Measurements from ENCODE around the gene C14orf180.

Gene C14orf180

DNA sequence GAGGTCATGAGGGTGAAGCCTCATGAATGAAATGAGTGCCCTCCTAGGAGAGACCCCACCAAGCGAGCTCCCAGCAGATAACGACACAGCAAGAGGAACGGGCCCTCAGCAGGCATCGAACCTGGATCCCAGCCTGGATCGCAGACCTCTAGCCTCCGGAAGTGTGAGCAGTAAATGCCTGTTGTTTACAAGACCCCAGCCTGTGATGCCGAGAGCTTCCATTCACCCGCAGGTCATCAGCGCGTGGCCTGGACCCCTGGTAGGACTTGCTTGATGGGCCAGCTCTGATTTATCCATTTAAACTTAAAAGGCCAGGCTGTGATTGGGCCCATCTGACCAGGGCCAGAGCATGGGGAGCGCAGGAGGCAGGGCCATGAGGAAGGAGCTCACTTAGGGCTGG, 18.0 kb downstream of the C14orf180 start:
- DNase-seq, result peak in 3 of 42 donors; percentile 1 to 12 (median 10)
- intact Hi-C loops (cut with DNase I), result no loop called here

DNA sequence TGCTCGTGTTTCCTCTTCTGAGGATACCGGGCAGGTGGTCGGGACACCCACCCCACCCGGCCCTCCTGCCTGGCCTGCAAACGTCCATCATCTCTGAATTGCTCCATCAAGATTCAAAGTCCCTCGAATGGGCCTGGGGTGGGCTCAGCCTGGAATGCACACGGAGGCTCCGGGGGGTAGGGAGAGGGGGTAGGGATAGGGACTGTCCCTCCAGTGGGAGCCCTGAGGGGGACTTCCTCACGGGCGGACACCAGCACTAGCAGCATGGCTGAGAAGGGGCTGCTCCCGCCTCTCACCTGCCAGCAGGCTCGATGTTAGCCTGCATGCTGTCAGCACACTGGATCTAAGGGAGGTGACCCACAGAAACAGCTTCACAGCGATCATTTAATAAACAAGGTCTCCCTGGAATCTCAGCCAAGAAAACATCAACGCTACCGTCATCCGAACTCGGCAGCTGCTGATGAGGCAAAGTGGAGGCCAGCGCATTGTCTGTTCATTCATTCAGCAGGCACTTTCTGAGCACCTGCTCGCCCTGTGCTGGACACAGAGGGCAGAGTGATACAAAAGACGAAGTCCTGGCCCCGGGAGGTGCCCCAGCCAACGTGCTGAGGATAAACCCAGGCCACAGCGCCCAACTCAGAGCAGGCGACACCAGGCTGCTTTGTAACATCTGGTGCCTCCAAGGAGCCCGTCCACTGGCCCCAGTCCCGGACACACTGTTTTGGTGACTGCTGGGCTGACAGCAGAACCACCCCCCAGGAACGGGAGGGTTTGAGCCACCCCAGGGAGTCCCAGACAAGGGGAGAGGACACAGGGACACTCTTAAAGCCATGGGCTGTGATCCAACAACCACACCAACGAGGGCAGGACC, 18.7 kb downstream of the C14orf180 start:
- intact Hi-C loops (cut with DNase I), result no loop called here
- peak in 11 of 42 donors; percentile 16 to 61 (median 31) for DNase-seq

DNA sequence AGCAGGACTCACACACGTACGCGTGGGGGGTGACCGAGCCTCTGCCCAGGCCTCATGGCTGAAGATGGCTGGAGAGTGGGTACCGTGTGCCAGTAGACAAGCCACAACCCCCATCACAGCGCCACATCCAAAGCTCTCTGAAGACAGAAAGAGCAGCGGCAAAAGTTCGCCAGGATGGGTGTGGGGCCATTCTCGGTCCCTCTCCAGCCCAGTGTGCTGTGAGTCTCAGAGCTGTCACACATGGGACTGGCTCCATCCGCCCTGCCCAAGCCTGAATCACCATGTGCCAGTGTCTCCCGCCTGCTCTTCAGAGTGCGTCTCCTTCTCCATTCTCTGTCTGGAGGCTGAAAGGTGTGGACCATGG, 19.3 kb downstream of the C14orf180 start:
- intact Hi-C loops (cut with DNase I), result no loop called here
- peak in 3 of 42 donors; percentile 1 to 24 (median 12) for DNase-seq

- intact Hi-C loops (cut with DNase I), result no loop called here
- DNase-seq, result peak in 3 of 42 donors; percentile 3 to 12 (median 10)
Observed at GRCh38 chr14:104599446-104599845, 19.9 kb downstream of the C14orf180 start.

GRCh38 chr14:104600141-104600643, 20.6 kb downstream of the C14orf180 start:
- peak in 41 of 42 donors; percentile 22 to 81 (median 62) for DNase-seq
- intact Hi-C loops (cut with DNase I), result no loop called here

DNA sequence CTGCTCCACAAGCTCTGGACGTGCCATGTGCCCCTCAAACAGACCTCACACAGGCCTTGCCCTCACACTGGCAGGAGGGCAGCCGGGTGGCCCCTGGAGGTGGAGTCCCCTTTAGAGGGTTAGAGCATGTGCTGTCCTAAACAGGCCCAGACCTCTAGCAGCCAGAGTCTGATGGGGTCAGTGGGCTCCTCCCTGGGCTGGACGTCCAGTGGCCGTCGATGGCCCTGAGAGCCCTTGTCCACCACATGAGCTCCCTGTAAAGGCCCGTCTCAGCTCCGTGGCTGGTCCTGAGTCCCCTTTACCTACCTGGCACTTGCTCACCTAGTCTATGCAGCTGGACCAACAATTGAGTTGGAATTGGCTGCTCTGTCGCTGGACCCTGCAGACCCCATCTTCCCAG, 21.2 kb downstream of the C14orf180 start:
- peak in 5 of 42 donors; percentile 3 to 19 (median 9) for DNase-seq
- intact Hi-C loops (cut with DNase I), result no loop called here

DNA sequence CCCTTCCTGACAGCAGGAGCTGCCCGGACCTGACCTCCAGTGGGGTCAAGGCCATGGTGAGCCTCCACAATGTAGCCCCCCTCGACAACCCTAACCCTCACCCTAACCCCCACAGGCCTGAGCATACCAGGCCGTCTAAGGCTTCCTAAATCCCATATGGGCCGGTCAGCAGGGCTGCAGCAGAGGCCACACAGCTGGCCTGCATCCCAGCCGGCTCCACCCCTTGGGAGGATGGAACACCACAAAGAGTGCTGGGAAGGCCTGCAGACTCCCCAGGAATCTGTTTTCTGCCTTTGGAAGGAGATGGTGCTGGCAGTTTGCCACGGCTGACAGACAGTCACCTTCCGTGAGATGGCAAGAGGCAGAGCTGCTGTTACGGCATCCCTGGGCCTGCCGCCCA, 22.2 kb downstream of the C14orf180 start:
- DNase-seq, result peak in 36 of 42 donors; percentile 33 to 81 (median 59)
- intact Hi-C loops (cut with DNase I), result no loop called here

DNA sequence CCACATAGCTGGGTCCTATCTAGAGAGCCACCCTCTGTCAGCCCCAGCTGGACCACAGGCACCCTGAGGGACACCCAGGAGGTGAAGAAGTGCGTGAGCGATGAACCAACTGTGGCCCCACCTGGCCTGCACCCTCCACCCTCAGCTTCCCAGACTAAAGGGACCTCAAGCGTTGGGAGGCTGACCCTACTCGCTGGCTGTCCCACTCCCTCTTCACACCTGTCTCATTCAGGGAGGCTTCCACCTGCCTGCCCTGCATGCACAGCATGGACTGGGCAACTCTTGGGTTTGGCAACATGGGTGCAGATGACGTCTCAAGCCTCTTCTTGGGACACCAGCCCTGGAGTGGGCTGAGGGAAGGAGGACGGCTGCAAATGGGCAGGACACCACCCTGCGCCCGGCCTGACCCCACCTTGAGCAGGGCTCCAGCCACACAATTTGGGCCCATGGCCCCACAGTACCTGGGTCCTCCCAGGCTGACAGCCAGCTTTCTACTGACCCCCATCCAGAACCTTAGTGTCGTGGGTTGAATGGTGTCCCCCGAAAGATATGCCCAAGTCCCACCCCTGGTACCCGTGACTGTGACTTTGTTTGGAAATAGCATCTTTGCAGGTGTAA, 22.9 kb downstream of the C14orf180 start:
- DNase-seq, result peak in 9 of 42 donors; percentile 9 to 41 (median 18)
- intact Hi-C loops (cut with DNase I), result no loop called here

DNA sequence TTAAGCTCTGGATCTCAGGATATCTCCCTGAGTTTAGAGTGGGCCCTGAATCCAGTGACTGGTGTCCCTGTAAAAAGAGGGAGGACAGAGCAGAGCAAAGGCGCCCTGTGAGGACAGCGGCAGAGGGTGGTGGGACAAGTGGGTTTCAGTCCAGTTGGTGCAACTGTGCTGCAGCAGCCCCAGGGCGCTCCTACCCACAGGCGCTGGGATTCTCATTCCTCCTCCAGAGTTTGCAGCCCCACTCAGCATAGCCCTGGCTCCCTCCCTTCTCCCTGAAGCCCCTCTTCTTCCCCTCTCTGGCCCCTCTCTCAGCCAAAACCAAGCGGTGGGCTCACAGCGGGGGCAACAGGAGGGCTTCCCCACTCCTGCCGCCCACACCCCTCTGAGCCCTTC, 23.4 kb downstream of the C14orf180 start:
- DNase-seq, result peak in 8 of 42 donors; percentile 11 to 36 (median 20)
- intact Hi-C loops (cut with DNase I), result no loop called here

GRCh38 chr14:104603711-104604401, 24.3 kb downstream of the C14orf180 start:
- peak in 10 of 42 donors; percentile 15 to 44 (median 26) for DNase-seq
- intact Hi-C loops (cut with DNase I), result no loop called here

DNA sequence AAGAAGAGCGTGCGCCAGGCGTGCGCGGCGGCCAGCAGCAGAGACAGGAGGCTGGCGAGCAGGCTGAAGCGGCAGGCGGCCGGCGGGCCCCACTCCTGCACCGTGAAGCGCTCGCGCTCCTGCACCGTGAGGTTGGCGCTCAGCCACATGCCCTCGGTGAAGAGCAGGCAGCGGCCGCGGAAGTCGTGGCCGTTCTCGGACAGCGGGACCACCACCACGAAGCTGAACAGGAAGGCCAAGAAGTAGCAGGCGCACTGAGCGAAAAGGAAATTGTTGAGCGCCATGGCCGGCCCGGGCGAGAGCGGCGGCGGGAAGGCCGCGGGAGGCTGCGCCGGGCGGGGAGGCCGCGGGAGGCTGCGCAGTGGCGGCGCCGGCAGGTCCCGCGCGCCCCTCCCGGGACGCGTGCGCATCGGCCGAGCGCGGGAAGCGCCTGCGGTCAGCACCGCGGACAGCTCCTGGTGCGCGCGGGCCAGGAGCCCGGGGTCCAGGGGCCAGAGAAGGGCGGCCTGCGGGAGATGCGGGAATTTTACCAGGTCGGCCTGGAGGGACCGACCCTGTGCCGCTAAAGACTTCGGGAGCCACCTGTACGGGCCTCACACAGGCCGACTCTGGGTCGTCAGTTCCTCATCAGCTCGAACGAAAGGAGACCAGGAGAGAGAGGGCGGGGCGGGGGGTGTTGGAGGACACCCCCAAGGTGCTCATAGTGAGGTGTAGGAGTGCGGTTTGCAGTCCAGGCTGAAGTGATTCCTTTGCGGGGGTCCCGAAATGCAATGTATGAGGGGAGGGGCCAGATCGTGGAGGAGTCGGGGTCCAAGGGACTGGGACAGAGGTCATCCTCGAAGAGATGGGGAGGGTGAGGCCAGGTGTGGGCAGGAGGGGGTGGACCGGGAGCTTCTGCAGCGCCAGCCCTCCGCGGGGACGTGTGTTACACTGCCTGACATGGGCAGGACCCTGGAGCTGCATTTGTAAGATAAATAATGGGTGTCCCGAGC, 25.2 kb downstream of the C14orf180 start, which contains the start of gene TMEM179:
Gene TMEM179 (minus strand): TSS at position 315 of the 992 bp plus-strand sequence. CDS start 31 bp downstream, at position 284.
- DNase-seq, result peak in 34 of 42 donors; percentile 17 to 78 (median 50)
- intact Hi-C loops (cut with DNase I), result no loop called here

DNA sequence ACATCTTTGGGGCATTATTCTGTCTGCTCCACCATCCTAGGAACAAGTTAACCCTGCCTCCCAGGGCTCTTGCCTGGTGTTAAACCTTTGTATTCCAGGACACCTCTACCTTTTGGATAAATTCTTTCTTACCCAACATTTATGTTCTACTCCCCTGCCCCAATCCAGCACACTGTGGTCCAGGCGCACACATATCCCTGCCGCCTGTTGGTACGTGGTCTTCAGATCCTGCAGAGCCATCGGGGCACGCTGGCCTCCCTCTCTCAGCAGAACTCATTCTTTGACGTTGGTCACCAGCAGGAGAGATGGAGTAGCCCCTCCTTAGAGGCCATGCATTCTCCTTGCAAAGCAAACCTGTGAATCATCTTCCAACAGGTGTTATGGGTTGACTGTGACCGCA, 30.1 kb downstream of the C14orf180 start:
- intact Hi-C loops (cut with DNase I), result no loop called here

DNA sequence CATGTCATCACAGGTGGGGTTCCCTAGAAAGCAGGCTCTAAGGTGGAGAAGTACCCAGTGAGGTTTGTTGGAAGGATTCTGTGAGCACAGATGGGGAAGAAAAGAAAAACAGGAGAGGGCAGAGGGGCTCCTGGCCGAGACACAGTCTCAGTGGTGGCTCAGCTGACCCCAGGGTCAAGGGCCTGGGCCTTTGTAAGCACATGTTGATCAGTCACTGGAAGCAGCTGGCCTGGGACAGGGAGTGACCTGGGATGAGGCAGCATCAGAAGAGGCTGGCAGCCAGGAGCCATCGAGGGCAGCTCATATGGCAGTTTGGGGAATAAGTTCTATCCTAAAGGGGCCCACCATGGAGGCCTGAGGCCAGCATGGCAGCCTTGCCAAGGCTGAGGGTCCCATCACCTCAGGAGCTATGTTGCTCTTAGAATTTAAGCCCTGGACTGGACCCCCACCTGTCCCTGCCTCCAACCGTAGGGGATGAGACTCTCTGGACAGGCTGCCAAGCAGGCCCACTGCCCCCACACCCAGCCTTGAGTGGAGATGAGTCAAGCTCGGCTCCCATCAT, 31.3 kb downstream of the C14orf180 start:
- intact Hi-C loops (cut with DNase I), result no loop called here
- no peak for DNase-seq

More for the DNA sequence above, 30.1 kb downstream of the C14orf180 start:
- no peak for DNase-seq

- intact Hi-C loops (cut with DNase I), result no loop called here
- no peak for DNase-seq
Observed at GRCh38 chr14:104611881-104612280, 32.3 kb downstream of the C14orf180 start.

DNA sequence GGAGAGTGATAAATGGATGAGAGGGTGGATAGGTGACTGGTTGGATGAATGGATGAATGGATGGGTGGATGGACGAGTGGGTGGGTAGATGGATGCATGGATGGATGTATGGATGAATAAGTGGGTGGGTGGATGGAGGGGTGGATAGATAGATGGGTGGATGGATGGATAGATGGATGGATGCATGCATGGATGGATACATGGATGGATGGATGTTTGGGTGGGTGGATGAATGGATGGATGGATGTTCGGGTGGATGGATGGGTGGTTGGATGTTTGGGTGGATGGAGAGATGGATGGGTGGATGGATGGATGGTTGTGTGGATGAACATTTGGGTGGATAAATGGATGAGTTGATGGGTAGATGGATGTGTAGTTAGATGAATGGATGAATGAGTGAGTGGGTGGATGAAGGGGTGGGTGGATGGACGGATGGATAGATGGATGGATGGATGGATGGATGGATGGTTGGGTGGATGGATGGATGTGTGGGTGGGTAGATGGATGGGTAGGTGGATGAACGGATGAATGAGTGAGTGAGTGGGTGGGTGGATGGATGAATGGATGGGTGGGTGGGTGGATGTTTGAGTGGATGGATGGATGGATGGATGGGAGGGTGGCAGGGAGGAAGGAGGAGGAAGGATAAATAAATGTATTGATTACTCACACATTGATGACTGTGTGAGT, 34.7 kb downstream of the C14orf180 start:
- intact Hi-C loops (cut with DNase I), result no loop called here
- no peak for DNase-seq

DNA sequence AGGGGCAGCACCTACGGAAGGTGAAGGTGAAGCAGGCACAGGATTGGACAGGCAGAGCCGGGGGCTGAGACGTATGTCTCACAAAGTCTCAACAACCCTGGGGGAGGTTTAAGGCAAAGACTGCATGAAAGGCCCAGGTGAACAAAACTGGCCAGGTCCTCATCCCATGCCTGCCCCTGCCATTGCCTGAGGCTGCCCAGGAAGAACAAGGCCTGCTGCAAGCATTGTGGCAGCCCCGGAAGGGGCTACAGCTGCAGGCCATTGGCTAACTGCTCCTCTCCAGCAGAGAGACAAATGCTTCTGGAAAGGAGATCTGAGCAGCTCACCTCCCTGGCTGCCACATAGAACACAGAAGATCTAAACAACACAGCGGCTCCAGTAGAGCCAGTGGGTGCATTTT, 45.4 kb downstream of the C14orf180 start:
- DNase-seq, result no peak
- intact Hi-C loops (cut with DNase I), result no loop called here

GRCh38 chr14:104632781-104633180, 53.2 kb downstream of the C14orf180 start:
- intact Hi-C loops (cut with DNase I), result no loop called here
- peak in 1 of 42 donors; percentile 12 for DNase-seq

All from head of caudate nucleus (tissue), 42 donors.